ENCODE data around the gene FOXK1. TPM values are rescaled to one million over a fixed set of nuclear protein-coding genes. Genes with fewer than 3 reads are reported as not detected.

FOXK1 gene
- total and polyA plus RNA-seq, 4 experiments from 2014 or later = 1.3 to 53.3 (median 29.0) TPM

DNA sequence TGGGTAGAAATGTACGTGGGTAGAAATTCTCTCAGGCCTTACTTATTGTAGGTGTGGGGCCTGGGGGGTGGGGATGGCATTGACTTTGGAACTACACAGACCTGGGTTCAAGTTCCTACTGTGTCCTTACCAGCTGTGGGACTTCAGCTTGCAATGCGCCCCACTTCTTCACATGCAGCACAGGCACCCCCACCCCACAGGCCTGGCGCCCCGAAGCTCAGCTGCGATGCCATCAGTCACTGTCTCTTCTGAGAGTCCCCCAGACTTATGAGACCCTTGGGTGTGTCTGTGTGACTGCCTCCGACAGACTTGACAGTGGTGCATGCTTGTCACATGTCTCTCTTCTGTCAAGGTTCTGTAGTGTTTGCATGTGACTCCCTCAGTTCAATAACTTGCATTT is 90.2 kb downstream of the FOXK1 start:
- no peaks in the 10 kb centered on the region for H3K27me3 ChIP-seq (ENCODE audit: insufficient read depth, low read length)
- Mint-ChIP-seq H3K36me3 (peaks cover 0 to 17% of the 10 kb centered on the region in 2 donors), H3K4me1 (peaks cover 24 to 43% (median 30%) of the 10 kb centered on the region in 4 donors), H3K27ac (peak overlapping the region in 1 of 7 donors; percentile 8), H3K4me3 (no peak overlapping the region), H3K9me3 (peaks cover 0 to 2% (median 0%) of the 10 kb centered on the region in 8 donors), H3K27me3 (no peaks in the 10 kb centered on the region)
- ChIA-PET POLR2A (ENCODE audit: partially characterized antibody) (interaction anchor here (1.1 kb wide), 1 partner anchor 27 kb away, joined by 6 read pairs; no protein-coding TSS in a partner anchor), CTCF (ENCODE audit: partially characterized antibody) (no interaction called here)
- H3K27ac ChIP-seq (ENCODE audit: low read depth, low read length) = no peak overlapping the region
- H3K36me3 ChIP-seq (ENCODE audit: insufficient read depth, low read length) = no peaks in the 10 kb centered on the region
- no peaks in the 10 kb centered on the region for H3K9me3 ChIP-seq (ENCODE audit: control insufficient read depth in 1 of 2, low read length in 2 of 2)
- no peak for DNase-seq
- intact Hi-C loops (cut with micrococcal nuclease) = no loop called here
- H3K4me3 ChIP-seq (ENCODE audit: low read length in 2 of 2) = no peak overlapping the region
- H3K4me1 ChIP-seq (ENCODE audit: insufficient read depth, low read length) = peaks cover 20% of the 10 kb centered on the region

- no peak for DNase-seq
- Histone ChIP-seq H3K4me3 (ENCODE audit: low read length in 2 of 2) (no peak overlapping the region), H3K9me3 (ENCODE audit: control insufficient read depth in 1 of 2, low read length in 2 of 2) (no peaks in the 10 kb centered on the region), H3K36me3 (ENCODE audit: insufficient read depth, low read length) (no peaks in the 10 kb centered on the region), H3K27ac (ENCODE audit: low read depth, low read length) (peak overlapping the region; percentile 93), H3K27me3 (ENCODE audit: insufficient read depth, low read length) (no peaks in the 10 kb centered on the region), H3K4me1 (ENCODE audit: insufficient read depth, low read length) (peaks cover 31% of the 10 kb centered on the region)
- CTCF ChIA-PET (ENCODE audit: partially characterized antibody) = interaction anchor here (6.2 kb wide), 1 partner anchor 18 kb away, joined by 43 read pairs; no protein-coding TSS in a partner anchor
- Mint-ChIP-seq H3K4me1 (peaks cover 31 to 56% (median 42%) of the 10 kb centered on the region in 4 donors), H3K27me3 (no peaks in the 10 kb centered on the region), H3K36me3 (peaks cover 0 to 25% of the 10 kb centered on the region in 2 donors), H3K9me3 (peaks cover 0 to 2% (median 0%) of the 10 kb centered on the region in 8 donors), H3K4me3 (peak overlapping the region; percentile 96 to 100 (median 98)), H3K27ac (peak overlapping the region; percentile 99 to 100 (median 99))
- intact Hi-C loops (cut with micrococcal nuclease) = no loop called here
- POLR2A ChIA-PET (ENCODE audit: partially characterized antibody) = interaction anchor here (1.1 to 3.5 kb wide), 4 partner anchors 18 to 132 kb away, joined by 6 to 74 read pairs (median 46); no protein-coding TSS in a partner anchor
Measured at GRCh38 chr7:4774007-4774406, 91.9 kb downstream of the FOXK1 start.

- intact Hi-C loops (cut with micrococcal nuclease) = loop anchor here (1.0 to 5.0 kb wide), 6 partner anchors 18 to 273 kb away; partner anchors contain the start of gene RBAK
- POLR2A ChIA-PET (ENCODE audit: partially characterized antibody) = interaction anchor here (0.7 to 4.3 kb wide), 19 partner anchors 11 to 622 kb away, joined by 3 to 74 read pairs (median 5); partner anchors contain the start of gene FOXK1
- H3K4me1 Mint-ChIP-seq = peaks cover 31 to 52% (median 43%) of the 10 kb centered on the region in 4 donors
Measured at GRCh38 chr7:4774658-4775249, 92.7 kb downstream of the FOXK1 start.

GRCh38 chr7:4775250-4775847 is 93.3 kb downstream of the FOXK1 start, which contains the start of gene AP5Z1:
Gene AP5Z1 (plus strand): TSS chr7:4775623. CDS start chr7:4775716, 93 bp downstream.
- peak; percentile 92 to 97 (median 94) for DNase-seq
- H3K27ac ChIP-seq (ENCODE audit: low read depth, low read length) = peak within 1 kb of the TSS; percentile 93
- no peaks in the 10 kb centered on the region for H3K36me3 ChIP-seq (ENCODE audit: insufficient read depth, low read length)
- Mint-ChIP-seq H3K4me1 (peaks cover 29 to 50% (median 42%) of the 10 kb centered on the region in 4 donors), H3K27me3 (no peaks in the 10 kb centered on the region), H3K9me3 (peaks cover 0 to 2% (median 0%) of the 10 kb centered on the region in 8 donors), H3K36me3 (peaks cover 0 to 27% of the 10 kb centered on the region in 2 donors), H3K4me3 (peak within 1 kb of the TSS; percentile 96 to 100 (median 98)), H3K27ac (peak within 1 kb of the TSS; percentile 99 to 100 (median 99))
- H3K27me3 ChIP-seq (ENCODE audit: insufficient read depth, low read length) = no peaks in the 10 kb centered on the region
- CTCF ChIA-PET (ENCODE audit: partially characterized antibody) = interaction anchor here (0.9 to 6.2 kb wide), 8 partner anchors 17 to 199 kb away, joined by 3 to 43 read pairs (median 5); no protein-coding TSS in a partner anchor
- H3K9me3 ChIP-seq (ENCODE audit: control insufficient read depth in 1 of 2, low read length in 2 of 2) = no peaks in the 10 kb centered on the region
- H3K4me1 ChIP-seq (ENCODE audit: insufficient read depth, low read length) = peaks cover 31% of the 10 kb centered on the region
- POLR2A ChIA-PET (ENCODE audit: partially characterized antibody) = interaction anchor here (0.6 to 4.3 kb wide), 21 partner anchors 10 to 622 kb away, joined by 3 to 74 read pairs (median 5); partner anchors contain the start of gene FOXK1
- intact Hi-C loops (cut with micrococcal nuclease) = loop anchor here (1.0 to 5.0 kb wide), 6 partner anchors 17 to 272 kb away; partner anchors contain the start of gene RBAK
- peak within 1 kb of the TSS; percentile 92 to 98 for H3K4me3 ChIP-seq (ENCODE audit: low read length in 2 of 2)

More at GRCh38 chr7:4774658-4775249, 92.7 kb downstream of the FOXK1 start:
- H3K27ac ChIP-seq (ENCODE audit: low read depth, low read length) = peak overlapping the region; percentile 93
- no peak for DNase-seq
- H3K4me1 ChIP-seq (ENCODE audit: insufficient read depth, low read length) = peaks cover 31% of the 10 kb centered on the region
- H3K4me3 Mint-ChIP-seq = peak overlapping the region; percentile 96 to 100 (median 98)
- no peaks in the 10 kb centered on the region for H3K27me3 Mint-ChIP-seq
- peak overlapping the region; percentile 92 to 98 for H3K4me3 ChIP-seq (ENCODE audit: low read length in 2 of 2)
- peaks cover 0 to 26% of the 10 kb centered on the region in 2 donors for H3K36me3 Mint-ChIP-seq
- no peaks in the 10 kb centered on the region for H3K27me3 ChIP-seq (ENCODE audit: insufficient read depth, low read length)
- H3K36me3 ChIP-seq (ENCODE audit: insufficient read depth, low read length) = no peaks in the 10 kb centered on the region
- peak overlapping the region; percentile 99 to 100 (median 99) for H3K27ac Mint-ChIP-seq
- CTCF ChIA-PET (ENCODE audit: partially characterized antibody) = interaction anchor here (0.9 to 6.2 kb wide), 8 partner anchors 18 to 199 kb away, joined by 3 to 43 read pairs (median 5); no protein-coding TSS in a partner anchor
- H3K9me3 Mint-ChIP-seq = peaks cover 0 to 2% (median 0%) of the 10 kb centered on the region in 8 donors
- no peaks in the 10 kb centered on the region for H3K9me3 ChIP-seq (ENCODE audit: control insufficient read depth in 1 of 2, low read length in 2 of 2)

DNA sequence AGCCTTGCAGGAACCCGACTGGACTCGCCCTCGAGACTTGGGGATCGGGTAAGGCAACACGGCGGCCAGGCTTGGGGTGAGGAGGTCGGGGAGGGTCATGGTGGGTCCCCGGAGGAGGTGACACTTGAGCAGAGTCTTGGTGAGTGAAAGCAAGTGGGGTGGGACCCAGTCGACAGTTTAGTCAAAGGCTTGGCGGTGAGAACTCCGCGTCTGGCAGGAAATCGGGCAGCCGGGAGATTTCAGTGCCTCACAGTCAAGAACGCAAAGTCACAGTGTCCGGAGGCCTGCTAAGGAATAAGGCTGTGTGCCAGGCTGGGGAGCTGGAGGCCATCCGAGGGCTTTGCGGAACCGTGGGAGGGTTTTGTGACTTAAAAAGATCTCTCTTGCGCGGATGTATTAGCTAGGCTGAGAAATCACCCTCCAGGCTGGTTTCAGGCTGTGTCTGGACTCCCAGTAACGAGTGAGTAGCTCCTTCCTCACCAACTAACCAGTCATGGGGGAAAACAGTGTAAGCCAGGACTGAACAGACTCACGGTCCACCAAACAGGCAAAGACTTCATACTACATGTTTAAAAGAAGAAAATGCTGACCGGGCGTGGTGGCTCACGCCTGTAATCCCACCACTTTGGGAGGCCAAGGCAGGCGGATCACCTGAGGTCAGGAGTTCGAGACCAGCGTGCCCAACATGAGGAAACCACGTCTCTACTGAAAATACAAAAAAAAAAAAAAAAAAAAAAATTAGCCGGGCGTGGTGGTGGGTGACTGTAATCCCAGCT is 93.9 kb downstream of the FOXK1 start:
- CTCF ChIA-PET (ENCODE audit: partially characterized antibody) = interaction anchor here (1.6 to 6.2 kb wide), 5 partner anchors 16 to 165 kb away, joined by 3 to 43 read pairs (median 11); no protein-coding TSS in a partner anchor
- Mint-ChIP-seq H3K27ac (peak overlapping the region; percentile 99 to 100 (median 99)), H3K9me3 (peaks cover 0 to 2% (median 0%) of the 10 kb centered on the region in 8 donors), H3K4me1 (peaks cover 25 to 55% (median 42%) of the 10 kb centered on the region in 4 donors), H3K27me3 (no peaks in the 10 kb centered on the region), H3K4me3 (peak overlapping the region; percentile 96 to 100 (median 98)), H3K36me3 (peaks cover 5 to 31% of the 10 kb centered on the region in 2 donors)
- POLR2A ChIA-PET (ENCODE audit: partially characterized antibody) = interaction anchor here (0.6 to 4.3 kb wide), 18 partner anchors 9 to 621 kb away, joined by 3 to 74 read pairs (median 6); partner anchors contain the start of gene FOXK1
- H3K4me3 ChIP-seq (ENCODE audit: low read length in 2 of 2) = peak overlapping the region; percentile 92 to 95
- peaks cover under 1% of the 10 kb centered on the region for H3K36me3 ChIP-seq (ENCODE audit: insufficient read depth, low read length)
- intact Hi-C loops (cut with micrococcal nuclease) = loop anchor here (1.0 to 5.0 kb wide), 6 partner anchors 16 to 271 kb away; partner anchors contain the start of gene RBAK
- H3K9me3 ChIP-seq (ENCODE audit: control insufficient read depth in 1 of 2, low read length in 2 of 2) = no peaks in the 10 kb centered on the region
- peak overlapping the region; percentile 93 for H3K27ac ChIP-seq (ENCODE audit: low read depth, low read length)
- H3K4me1 ChIP-seq (ENCODE audit: insufficient read depth, low read length) = peaks cover 31% of the 10 kb centered on the region
- no peaks in the 10 kb centered on the region for H3K27me3 ChIP-seq (ENCODE audit: insufficient read depth, low read length)
- peak in 3 of 5 donors; percentile 59 to 79 (median 61) for DNase-seq

DNA sequence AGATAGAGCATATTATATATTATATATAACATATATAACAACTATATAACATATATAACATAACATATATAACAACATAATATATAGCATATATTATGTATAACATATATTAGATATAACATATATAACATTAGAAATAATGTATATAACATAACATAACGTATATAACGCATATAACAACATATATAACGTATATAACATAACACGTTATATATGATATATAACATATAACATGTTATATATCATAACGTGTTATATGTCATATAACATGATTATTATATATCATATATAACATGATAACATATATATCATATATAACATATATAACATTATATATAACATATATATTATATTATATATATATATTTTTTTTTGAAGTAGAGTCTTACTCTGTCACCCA is 97.0 kb downstream of the FOXK1 start:
- DNase-seq = no peak
- Mint-ChIP-seq H3K27ac (no peak overlapping the region), H3K4me1 (peaks cover 25 to 53% (median 37%) of the 10 kb centered on the region in 4 donors), H3K4me3 (no peak overlapping the region), H3K9me3 (peaks cover 0 to 1% (median 0%) of the 10 kb centered on the region in 8 donors), H3K27me3 (no peaks in the 10 kb centered on the region), H3K36me3 (peaks cover 14 to 41% of the 10 kb centered on the region in 2 donors)
- CTCF ChIA-PET (ENCODE audit: partially characterized antibody) = interaction anchor here (0.8 kb wide), 1 partner anchor 12 kb away, joined by 5 read pairs; no protein-coding TSS in a partner anchor
- H3K36me3 ChIP-seq (ENCODE audit: insufficient read depth, low read length) = peaks cover 30% of the 10 kb centered on the region
- no peak overlapping the region for H3K27ac ChIP-seq (ENCODE audit: low read depth, low read length)
- H3K4me3 ChIP-seq (ENCODE audit: low read length in 2 of 2) = no peak overlapping the region
- no peaks in the 10 kb centered on the region for H3K9me3 ChIP-seq (ENCODE audit: control insufficient read depth in 1 of 2, low read length in 2 of 2)
- no peaks in the 10 kb centered on the region for H3K27me3 ChIP-seq (ENCODE audit: insufficient read depth, low read length)
- peaks cover 30% of the 10 kb centered on the region for H3K4me1 ChIP-seq (ENCODE audit: insufficient read depth, low read length)
- POLR2A ChIA-PET (ENCODE audit: partially characterized antibody) = no interaction called here
- intact Hi-C loops (cut with micrococcal nuclease) = loop anchor here (5.0 kb wide), 2 partner anchors 193 to 268 kb away; partner anchors contain the start of gene RBAK
